ENCODE results near the gene ITGAV.

Gene ITGAV

DNA sequence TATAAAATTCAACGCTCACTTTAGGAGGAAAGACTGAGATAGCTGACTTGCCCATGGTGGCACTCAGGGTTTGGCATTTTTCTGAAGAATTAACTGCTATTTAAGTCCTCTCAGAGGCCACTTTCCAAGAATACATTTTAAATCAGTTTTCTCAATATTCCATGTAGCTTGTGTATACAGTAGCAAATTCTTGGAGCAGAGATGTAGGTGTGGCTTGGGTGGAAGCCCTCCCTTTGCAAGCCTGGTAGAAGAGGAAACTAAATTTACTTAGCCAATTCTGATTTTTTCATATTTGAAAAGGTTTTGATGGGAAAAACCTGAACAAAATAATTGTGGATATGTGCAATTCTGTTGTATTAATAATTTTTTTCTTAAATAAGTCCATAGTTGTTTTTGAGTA lies 14.0 kb upstream of the ITGAV start:
- no peak for DNase-seq

GRCh38 chr2:186576614-186577013 lies 13.2 kb upstream of the ITGAV start:
- no peak for DNase-seq

DNA sequence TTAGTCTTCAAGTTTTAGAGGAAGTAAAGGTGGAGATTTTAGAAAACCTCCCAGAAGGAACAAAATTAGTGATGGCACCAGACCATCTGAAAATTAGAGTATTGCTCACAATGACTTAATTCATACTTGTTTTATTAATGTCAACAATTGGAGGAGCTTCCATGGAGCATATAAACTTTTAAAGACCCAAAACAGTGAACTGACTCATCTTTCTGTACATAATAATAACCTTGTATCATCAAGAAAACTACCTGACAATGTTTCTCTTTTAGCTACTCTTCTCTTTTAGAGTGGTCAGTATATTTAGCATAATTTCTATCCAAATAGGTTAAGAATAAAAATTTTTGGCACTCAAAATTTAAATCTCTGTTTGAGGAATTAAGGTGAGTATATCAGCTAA lies 7.2 kb upstream of the ITGAV start:
- DNase-seq, result no peak

GRCh38 chr2:186584053-186584452 lies 5.8 kb upstream of the ITGAV start:
- DNase-seq, result no peak

- no peak for DNase-seq
Observed at GRCh38 chr2:186588421-186588820, 1.4 kb upstream of the ITGAV start.

- no peak for DNase-seq
Observed at GRCh38 chr2:186588940-186589611, 780 bp upstream of the ITGAV start.

- DNase-seq, result no peak
Observed at GRCh38 chr2:186590350-186590758, 498 bp downstream of the ITGAV start.

DNA sequence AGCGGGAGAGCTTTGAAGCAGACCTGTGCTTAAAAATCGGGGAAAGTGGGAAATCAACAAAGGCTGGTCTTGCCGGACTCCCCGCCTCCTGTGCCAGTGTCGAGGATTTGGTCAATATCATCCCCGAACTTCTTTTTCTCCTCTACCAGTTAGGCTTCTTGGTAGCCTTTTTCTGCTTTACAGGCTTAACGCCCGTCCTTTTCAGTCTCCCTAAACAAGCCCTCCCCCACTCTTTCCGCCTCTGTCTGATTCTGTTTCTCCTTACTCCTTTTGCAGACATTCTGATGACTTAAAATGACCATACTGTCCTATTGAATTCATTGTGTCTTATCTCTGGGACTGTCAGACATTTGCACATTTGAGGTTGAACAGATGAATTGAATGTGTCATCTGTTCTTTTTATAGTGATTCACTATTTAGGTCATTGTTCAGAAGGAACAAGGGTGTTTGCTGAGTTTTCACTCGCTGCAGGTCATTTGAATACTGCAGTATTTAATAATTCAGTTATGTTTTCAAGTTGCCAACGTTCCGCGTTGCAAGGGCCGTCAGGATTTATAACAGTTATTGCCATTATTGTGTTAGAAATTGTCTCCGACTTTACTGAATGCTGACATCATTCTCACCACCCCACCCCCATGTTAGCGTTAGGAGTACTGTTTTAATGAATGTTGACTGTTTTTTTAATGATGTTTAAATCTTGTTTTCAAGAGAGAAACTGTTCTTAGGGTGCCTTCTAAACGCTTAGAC lies 1.1 kb downstream of the ITGAV start:
- DNase-seq, result peak; percentile 11

DNA sequence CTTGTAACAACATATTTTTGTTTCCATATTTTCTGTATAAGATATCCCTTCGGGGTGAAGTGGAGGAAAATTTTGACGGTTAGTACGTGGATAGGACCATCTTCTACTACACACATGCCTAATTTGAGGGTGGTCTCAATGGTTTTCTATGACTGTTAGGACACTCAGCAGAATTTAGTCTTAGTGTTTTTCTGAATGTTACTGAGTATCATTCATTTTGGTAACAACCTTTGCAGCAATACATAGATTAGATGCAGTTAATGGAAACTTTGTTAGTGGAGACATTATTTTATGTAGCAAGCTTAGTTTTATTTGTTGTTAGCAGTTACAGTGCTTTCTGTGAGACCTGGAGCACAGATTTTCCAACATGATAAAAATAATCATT lies 1.6 kb downstream of the ITGAV start:
- DNase-seq, result no peak

- no peak for DNase-seq
Observed at GRCh38 chr2:186592137-186592875, 2.5 kb downstream of the ITGAV start.

- no peak for DNase-seq
Observed at GRCh38 chr2:186593523-186593922, 3.7 kb downstream of the ITGAV start.

DNA sequence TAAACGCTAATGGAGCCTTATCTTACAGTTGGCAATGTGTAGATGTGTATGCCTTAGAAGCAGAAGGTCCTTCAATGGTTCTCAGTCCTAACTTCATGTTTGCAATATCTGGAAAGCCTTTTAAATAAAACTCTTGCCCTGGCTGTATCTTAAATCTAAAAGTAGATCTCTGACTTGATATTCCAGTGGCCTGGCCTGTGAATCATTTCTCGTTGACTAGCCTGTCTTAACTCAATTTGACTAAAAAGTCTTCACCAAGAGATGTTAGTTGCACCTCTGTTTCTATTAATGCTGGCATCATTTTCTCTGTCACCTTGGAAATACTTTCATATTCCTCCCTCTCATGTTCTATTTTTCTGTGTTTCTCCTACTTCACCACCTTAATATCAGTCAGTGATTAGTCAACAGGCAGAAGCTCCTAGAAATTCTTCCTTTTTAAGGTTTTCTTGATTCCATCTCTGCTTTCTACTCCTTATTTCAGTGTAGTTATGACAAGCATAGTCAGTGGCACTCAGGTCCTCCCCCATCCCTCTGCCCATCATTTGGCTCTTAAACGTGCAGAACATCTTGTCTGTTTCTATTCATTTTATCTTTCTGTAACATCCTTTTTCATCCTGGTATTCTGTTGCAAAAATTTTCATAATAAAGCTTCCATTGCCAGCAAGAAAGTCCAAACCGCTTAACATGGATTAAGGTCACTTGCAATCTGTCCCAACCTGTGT lies 4.3 kb downstream of the ITGAV start:
- no peak for DNase-seq

DNA sequence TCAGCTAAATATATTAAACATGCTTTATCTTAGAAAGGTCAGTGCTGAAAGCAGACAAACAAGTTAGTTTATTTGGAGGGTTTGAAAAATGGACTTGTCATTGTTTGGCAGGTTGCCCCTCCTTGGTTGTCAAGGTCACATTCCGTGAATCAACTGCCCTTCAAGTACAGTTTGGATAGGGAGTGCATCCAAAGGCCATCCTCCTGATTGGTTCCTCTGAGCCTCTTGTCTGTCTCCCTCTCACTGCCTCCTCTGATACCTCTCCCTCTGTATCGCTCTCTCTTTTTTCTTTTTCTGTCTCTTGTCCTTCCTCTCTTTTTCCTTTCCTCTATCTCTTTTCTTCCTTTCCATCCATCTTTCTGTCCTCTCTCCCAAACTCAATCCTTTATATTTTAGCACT lies 5.4 kb downstream of the ITGAV start:
- no peak for DNase-seq

DNA sequence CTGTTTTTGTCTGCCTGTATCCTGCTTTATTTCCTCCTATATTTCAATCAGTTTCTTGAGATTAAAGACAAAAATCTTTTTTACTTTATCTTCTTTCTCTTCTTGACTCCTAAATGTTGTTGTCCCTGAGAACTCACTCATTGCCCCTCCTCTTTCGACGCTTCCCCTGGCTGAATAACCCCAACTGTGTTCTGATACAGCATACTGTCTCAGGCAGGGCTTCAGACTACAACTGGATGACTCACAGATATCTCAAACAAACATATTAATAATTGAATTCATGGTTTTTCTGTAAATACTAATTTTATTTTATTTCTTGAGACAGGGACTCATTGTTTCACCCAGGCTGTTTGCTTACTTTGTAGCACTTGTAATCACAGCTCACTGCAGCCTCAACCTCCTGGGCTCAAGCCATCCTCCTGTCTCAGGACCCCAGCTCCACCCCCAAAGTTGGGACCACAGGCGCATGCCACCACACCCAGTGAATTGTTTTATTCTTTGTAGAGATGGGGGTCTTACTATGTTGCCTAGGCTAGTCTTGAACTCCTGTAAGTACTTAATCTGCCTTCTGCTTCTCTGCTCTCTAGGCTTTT lies 9.4 kb downstream of the ITGAV start:
- no peak for DNase-seq

DNA sequence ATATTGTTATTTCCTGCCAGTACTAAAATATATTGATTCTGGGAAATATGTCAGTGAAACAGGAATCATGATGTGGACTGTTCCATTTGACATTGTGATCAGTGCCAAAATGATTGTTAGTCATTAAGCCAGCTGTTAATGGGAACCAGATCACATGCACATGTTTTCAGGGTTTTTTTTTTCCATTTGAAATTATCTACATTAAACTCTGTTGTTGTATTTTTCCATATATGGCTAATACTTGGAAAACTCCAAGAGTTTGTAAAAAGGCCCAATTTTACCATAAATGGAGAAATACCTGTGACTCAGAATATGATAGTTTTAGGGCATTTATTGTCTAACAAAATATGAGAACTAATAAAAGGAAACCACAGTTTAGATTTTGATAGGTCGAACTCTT lies 13.4 kb downstream of the ITGAV start:
- no peak for DNase-seq

- DNase-seq, result no peak
Observed at GRCh38 chr2:186605041-186605440, 15.2 kb downstream of the ITGAV start.

DNA sequence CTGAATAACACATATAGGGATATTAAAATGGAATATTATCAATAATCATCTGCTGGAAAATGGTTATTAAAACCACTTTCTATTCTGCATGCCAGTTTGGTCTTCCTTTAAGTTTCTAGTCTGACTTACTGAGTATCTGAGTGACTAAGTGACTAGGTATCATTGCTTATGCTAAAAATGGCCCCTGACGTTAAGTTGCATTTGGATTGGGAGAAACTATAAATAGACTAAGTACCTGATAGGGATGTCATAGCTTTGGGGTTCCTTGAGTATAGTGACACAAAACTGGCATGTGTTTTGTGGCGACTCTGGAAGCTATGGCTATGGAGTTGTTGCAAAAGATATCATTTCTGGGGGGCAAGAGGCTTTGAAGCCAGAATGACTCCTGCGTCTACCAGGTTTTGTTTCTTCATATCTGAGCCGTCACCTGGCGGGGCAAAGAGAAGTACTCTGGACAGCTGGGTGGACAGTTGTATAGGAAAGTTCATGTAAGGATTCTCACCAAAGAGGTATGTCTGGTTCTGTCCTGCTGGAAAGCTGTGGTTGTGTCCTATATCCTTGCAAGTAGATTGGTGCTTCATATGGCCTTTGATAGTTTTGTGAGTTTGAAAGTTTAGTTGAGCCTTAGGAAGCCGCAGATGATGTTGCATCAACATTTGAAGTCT lies 17.9 kb downstream of the ITGAV start:
- no peak for DNase-seq

DNA sequence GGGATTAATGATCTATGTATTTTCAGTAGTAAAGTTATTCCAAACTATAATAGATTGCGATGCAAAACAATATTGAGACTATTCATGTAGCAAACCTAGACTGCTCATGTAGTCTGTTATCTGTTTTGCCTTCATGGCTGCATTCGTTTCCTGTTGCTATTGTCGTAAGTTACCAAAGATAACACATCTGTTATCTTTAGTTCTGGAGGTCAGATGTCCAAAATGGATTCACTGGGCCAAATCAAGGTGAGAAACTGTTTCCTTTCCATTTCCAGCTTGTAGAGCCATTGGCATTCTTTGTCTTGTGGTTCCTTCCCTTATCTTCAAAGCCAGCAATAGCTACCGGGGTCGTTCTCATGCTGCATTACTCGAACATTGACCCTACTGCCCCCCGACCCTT lies 20.9 kb downstream of the ITGAV start:
- no peak for DNase-seq

DNA sequence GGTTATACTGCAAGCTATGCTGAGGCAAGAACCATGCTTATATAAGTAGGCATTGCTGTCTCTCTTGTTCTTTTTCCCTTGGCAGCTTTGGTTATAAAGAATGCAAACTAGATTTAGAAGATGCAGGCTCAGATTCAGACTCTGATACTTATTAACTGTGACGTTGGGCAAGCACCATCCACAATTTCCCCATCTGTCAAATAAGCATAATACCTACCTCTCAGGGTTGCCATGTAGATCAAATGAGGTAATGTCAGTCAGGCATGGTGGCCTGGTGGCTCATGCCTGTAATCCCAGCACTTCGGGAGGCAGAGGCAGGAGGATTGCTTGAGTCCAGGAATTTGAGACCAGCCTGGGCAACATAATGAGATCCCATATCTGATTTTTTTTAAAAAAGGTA lies 21.7 kb downstream of the ITGAV start:
- no peak for DNase-seq

DNA sequence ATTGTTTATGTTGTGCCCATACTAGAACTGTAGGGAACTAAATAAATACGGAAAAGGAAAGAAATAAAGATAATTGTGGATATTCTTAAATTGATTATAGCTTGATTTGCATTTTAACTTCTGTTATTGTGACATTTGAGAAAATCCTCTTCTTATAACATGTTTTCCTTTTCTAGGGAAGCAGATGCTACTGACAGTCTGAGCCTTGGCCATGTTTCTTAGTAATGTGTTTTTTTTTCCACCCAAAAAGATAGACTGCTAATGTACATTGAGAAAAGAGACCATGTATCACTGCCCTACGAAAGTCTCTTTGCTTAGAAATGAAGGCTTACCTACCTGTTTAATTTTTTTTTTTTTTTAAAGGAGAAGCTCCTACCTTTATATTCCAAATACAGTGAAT lies 22.2 kb downstream of the ITGAV start:
- no peak for DNase-seq

- DNase-seq, result no peak
Observed at GRCh38 chr2:186612555-186613440, 22.9 kb downstream of the ITGAV start.
